Measurements from ENCODE around the gene HSPG2. TPM values are rescaled to one million over a fixed set of nuclear protein-coding genes. Genes with fewer than 3 reads are reported as not detected.

HSPG2 gene
- total RNA-seq, 2 experiments from 2014 or later: 3.2 to 3.8 TPM

DNA sequence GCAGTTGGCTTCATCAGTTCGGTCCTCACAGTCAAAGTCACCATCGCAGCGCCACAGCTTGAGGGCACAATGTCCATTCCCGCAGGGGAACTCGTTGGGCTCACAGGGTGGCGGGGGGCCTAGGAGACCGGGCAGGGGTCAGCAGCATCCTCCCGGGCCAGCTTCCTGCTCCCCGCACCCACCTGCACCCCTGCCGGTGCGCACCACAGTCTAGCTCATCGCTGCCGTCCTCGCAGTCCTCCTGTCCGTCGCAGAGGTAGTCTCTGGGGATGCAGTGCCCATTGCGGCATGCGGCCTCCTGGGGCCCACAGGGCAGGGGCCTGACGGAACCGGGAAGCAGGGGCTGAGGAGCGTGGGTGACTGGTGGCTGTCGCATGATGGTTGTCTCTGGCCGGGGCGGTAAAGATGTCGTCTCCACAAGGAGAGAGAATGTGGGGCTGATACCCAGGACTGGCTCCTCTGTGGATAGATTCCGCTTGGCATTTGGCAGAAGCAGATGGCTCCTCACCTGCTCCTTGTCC, 49.8 kb downstream of the HSPG2 start:
- CTCF ChIA-PET: no interaction called here

DNA sequence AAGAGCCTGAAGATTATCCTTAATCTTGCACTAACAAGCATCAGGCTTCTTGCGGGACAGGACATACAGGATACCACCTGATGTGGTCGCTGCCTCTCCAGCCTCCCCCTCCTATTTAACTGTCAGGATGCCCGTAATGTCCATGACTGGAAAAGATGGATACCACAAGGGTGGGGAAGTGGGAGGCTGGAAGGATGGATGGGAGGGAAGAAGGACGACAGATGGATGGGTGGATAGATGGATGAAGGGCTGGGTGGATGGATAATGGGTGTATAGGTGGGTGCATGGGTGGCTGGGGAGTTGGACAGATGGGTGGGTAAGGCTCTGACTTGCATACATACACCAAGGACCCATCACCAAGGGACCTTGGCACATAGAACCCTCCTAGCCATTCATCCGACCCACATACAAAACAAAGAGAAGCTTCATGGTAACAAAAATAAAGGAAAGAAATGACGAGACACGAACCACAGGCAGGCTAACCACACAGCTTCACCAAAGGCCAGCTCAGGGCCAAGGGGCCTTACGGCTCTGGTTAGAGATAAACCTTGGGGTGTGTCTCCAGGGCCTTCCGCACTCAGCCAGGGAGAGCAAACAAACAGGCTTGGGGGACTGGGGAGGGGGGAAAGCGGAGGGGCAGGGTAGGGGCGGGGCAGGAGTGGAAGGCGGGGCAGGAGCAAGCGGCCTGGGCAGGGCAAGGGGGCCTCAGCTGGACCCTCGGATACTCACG, 50.5 kb downstream of the HSPG2 start:
- H3K4me1 Mint-ChIP-seq (ENCODE audit: low read depth): no peaks in the 10 kb centered on the region
- H3K27me3 Mint-ChIP-seq (ENCODE audit: low read depth): no peaks in the 10 kb centered on the region
- no peak for ATAC-seq
- no peaks in the 10 kb centered on the region for H3K36me3 Mint-ChIP-seq (ENCODE audit: low read depth)
- no peak overlapping the region for H3K4me3 Mint-ChIP-seq
- ChIA-PET POLR2A (no interaction called here), CTCF (interaction anchor here (0.6 kb wide), 1 partner anchor 692 kb away, joined by 3 read pairs; no protein-coding TSS in a partner anchor)
- H3K27ac Mint-ChIP-seq: no peak overlapping the region
- DNase-seq: no peak
- no peaks in the 10 kb centered on the region for H3K9me3 Mint-ChIP-seq (ENCODE audit: insufficient read depth)

More for the DNA sequence above, 49.8 kb downstream of the HSPG2 start:
- no peaks in the 10 kb centered on the region for H3K27me3 Mint-ChIP-seq (ENCODE audit: low read depth)
- ATAC-seq (no peak), DNase-seq (no peak)
- H3K4me1 Mint-ChIP-seq (ENCODE audit: low read depth): no peaks in the 10 kb centered on the region
- H3K4me3 Mint-ChIP-seq: no peak overlapping the region
- no peak overlapping the region for H3K27ac Mint-ChIP-seq
- POLR2A ChIA-PET: no interaction called here
- no peaks in the 10 kb centered on the region for H3K36me3 Mint-ChIP-seq (ENCODE audit: low read depth)
- H3K9me3 Mint-ChIP-seq (ENCODE audit: insufficient read depth): no peaks in the 10 kb centered on the region

GRCh38 chr1:21885236-21886037, 51.7 kb downstream of the HSPG2 start:
- ChIA-PET CTCF (no interaction called here), POLR2A (no interaction called here)
- no peaks in the 10 kb centered on the region for H3K4me1 Mint-ChIP-seq (ENCODE audit: low read depth)
- H3K27ac Mint-ChIP-seq: no peak overlapping the region
- H3K4me3 Mint-ChIP-seq: no peak overlapping the region
- no peaks in the 10 kb centered on the region for H3K9me3 Mint-ChIP-seq (ENCODE audit: insufficient read depth)
- DNase-seq: no peak
- H3K36me3 Mint-ChIP-seq (ENCODE audit: low read depth): no peaks in the 10 kb centered on the region
- no peak for ATAC-seq
- no peaks in the 10 kb centered on the region for H3K27me3 Mint-ChIP-seq (ENCODE audit: low read depth)

GRCh38 chr1:21884456-21885235, 52.5 kb downstream of the HSPG2 start:
- H3K27ac Mint-ChIP-seq: no peak overlapping the region
- ATAC-seq: no peak
- H3K4me1 Mint-ChIP-seq (ENCODE audit: low read depth): no peaks in the 10 kb centered on the region
- H3K36me3 Mint-ChIP-seq (ENCODE audit: low read depth): no peaks in the 10 kb centered on the region
- no peak overlapping the region for H3K4me3 Mint-ChIP-seq
- DNase-seq: no peak
- ChIA-PET CTCF (no interaction called here), POLR2A (no interaction called here)
- H3K9me3 Mint-ChIP-seq (ENCODE audit: insufficient read depth): no peaks in the 10 kb centered on the region
- no peaks in the 10 kb centered on the region for H3K27me3 Mint-ChIP-seq (ENCODE audit: low read depth)

DNA sequence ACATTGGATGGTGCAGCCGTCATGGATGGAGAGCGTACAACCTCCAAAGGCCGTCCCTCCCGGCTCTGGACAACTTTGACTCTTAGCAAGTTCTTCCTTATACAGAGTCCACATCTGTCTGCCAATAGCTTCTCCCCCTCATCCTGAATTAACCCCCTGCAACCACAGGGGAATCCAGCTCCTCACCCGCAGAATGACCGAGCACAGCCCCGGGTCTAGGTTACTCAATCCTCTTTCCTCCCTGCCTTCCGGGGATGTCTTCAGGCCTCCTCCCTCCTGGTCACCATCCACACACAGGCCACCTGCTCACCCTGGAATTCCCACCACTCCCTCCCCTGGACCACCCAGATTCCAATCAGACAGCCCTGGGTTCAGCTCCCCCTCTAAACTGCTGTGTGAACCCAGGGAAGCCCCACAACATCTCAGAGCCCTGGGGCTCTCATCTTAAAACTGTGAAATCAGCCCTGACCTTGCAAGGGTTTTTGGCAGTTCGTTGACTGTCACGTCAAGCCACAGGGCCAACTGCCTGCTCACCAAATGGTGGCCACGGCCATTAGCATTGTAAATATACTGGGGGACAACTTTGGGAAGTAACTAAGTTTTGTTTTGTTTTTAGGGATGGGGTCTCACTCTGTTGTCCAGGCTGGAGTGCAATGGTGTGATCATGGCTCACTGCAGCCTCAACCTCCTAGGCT, 54.2 kb downstream of the HSPG2 start:
- H3K27me3 Mint-ChIP-seq (ENCODE audit: low read depth): no peaks in the 10 kb centered on the region
- no peaks in the 10 kb centered on the region for H3K9me3 Mint-ChIP-seq (ENCODE audit: insufficient read depth)
- H3K4me3 Mint-ChIP-seq: no peak overlapping the region
- ATAC-seq: no peak
- H3K4me1 Mint-ChIP-seq (ENCODE audit: low read depth): no peaks in the 10 kb centered on the region
- ChIA-PET CTCF (interaction anchor here (1.1 kb wide), 1 partner anchor 142 kb away, joined by 3 read pairs; no protein-coding TSS in a partner anchor), POLR2A (no interaction called here)
- no peak overlapping the region for H3K27ac Mint-ChIP-seq
- H3K36me3 Mint-ChIP-seq (ENCODE audit: low read depth): no peaks in the 10 kb centered on the region
- no peak for DNase-seq

GRCh38 chr1:21881250-21881649, 55.9 kb downstream of the HSPG2 start:
- DNase-seq: no peak
- Mint-ChIP-seq H3K4me3 (no peak overlapping the region), H3K36me3 (ENCODE audit: low read depth) (no peaks in the 10 kb centered on the region), H3K4me1 (ENCODE audit: low read depth) (no peaks in the 10 kb centered on the region), H3K27ac (no peak overlapping the region), H3K27me3 (ENCODE audit: low read depth) (no peaks in the 10 kb centered on the region), H3K9me3 (ENCODE audit: insufficient read depth) (no peaks in the 10 kb centered on the region)
- ChIA-PET POLR2A (interaction anchor here (1.1 kb wide), 1 partner anchor 18 kb away, joined by 3 read pairs; no protein-coding TSS in a partner anchor), CTCF (no interaction called here)
- ATAC-seq: no peak

- Mint-ChIP-seq H3K9me3 (ENCODE audit: insufficient read depth) (no peaks in the 10 kb centered on the region), H3K4me1 (ENCODE audit: low read depth) (no peaks in the 10 kb centered on the region), H3K4me3 (no peak overlapping the region), H3K27ac (no peak overlapping the region), H3K27me3 (ENCODE audit: low read depth) (no peaks in the 10 kb centered on the region), H3K36me3 (ENCODE audit: low read depth) (no peaks in the 10 kb centered on the region)
- ChIA-PET CTCF (no interaction called here), POLR2A (no interaction called here)
- no peak for DNase-seq
- no peak for ATAC-seq
Observed at GRCh38 chr1:21880619-21880970, 56.5 kb downstream of the HSPG2 start.

DNA sequence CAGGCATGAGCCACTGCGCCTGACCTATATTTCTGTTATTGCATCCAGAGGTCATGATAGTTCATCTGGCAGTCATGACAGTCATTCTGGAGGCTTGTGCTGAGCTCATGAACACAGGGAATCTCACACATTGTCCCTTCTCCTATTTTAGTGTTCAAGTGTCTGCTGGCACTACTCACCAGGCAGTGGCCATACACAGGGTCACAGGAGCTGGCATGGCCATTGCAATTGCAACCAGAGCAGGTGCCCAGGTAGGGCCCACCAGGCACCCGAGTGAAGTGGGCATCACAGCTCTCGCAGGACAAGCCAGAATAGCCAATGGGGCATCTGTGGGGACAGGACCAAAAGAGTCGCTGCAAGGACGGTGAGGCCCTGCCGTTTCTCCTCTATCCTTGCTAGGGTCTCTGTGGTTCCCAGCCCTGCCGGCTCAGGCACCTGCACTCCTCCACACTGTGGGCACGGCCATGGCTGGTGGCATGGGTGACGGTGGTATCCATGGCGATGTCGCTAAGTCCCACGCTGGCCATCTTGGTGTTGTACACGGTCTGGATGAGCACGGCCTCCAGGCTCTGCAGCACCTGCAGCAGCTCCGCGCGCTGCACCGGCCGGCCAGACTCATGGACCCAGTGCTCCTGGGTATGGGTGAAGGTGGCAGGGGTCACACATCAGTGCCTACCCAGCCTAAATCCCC, 57.0 kb downstream of the HSPG2 start:
- ChIA-PET CTCF (no interaction called here), POLR2A (no interaction called here)
- DNase-seq: no peak
- ATAC-seq: no peak
- Mint-ChIP-seq H3K36me3 (ENCODE audit: low read depth) (no peaks in the 10 kb centered on the region), H3K9me3 (ENCODE audit: insufficient read depth) (no peaks in the 10 kb centered on the region), H3K27ac (no peak overlapping the region), H3K4me1 (ENCODE audit: low read depth) (no peaks in the 10 kb centered on the region), H3K27me3 (ENCODE audit: low read depth) (no peaks in the 10 kb centered on the region), H3K4me3 (no peak overlapping the region)

- no peak for ATAC-seq
- CTCF ChIA-PET: no interaction called here
Observed at GRCh38 chr1:21878840-21879478, 58.2 kb downstream of the HSPG2 start.

GRCh38 chr1:21878009-21878773, 58.9 kb downstream of the HSPG2 start:
- Mint-ChIP-seq H3K27me3 (ENCODE audit: low read depth) (no peaks in the 10 kb centered on the region), H3K4me3 (no peak overlapping the region), H3K4me1 (ENCODE audit: low read depth) (no peaks in the 10 kb centered on the region), H3K36me3 (ENCODE audit: low read depth) (no peaks in the 10 kb centered on the region), H3K9me3 (ENCODE audit: insufficient read depth) (no peaks in the 10 kb centered on the region), H3K27ac (no peak overlapping the region)
- ChIA-PET CTCF (no interaction called here), POLR2A (interaction anchor here (0.6 kb wide), 1 partner anchor 159 kb away, joined by 3 read pairs; no protein-coding TSS in a partner anchor)
- DNase-seq (no peak), ATAC-seq (no peak)

More at GRCh38 chr1:21878840-21879478, 58.2 kb downstream of the HSPG2 start:
- no peak for DNase-seq
- no peaks in the 10 kb centered on the region for H3K36me3 Mint-ChIP-seq (ENCODE audit: low read depth)
- POLR2A ChIA-PET: interaction anchor here (0.6 kb wide), 1 partner anchor 160 kb away, joined by 3 read pairs; no protein-coding TSS in a partner anchor
- no peak overlapping the region for H3K27ac Mint-ChIP-seq
- H3K27me3 Mint-ChIP-seq (ENCODE audit: low read depth): no peaks in the 10 kb centered on the region
- H3K4me1 Mint-ChIP-seq (ENCODE audit: low read depth): no peaks in the 10 kb centered on the region
- no peaks in the 10 kb centered on the region for H3K9me3 Mint-ChIP-seq (ENCODE audit: insufficient read depth)
- no peak overlapping the region for H3K4me3 Mint-ChIP-seq
